HL-60 (cell line): ENCODE measurements around the gene CPLX1.

Experiments
- DNase-seq, 2 experiments: peaks; one replicate each; pipeline ENCODE4 v3.0.0-alpha.2; 2010 to 2020; ENCODE audit warnings: low read depth in 1 of 2, low spot score in 1 of 2
- H3K27ac ChIP-seq: fragments of 250-450 bp; sonication (Bioruptor Pico); replicated peaks from 2 replicates; pipeline ENCODE4 v1.5.1; 2020; ENCODE audit warnings: mild to moderate bottlenecking, moderate library complexity
- H3K27me3 ChIP-seq: fragments of 250-450 bp; sonication (Bioruptor Pico); 2 replicates; pipeline ENCODE4 v1.5.1; 2021; ENCODE audit warnings: mild to moderate bottlenecking, moderate library complexity; ENCODE audit not compliant: insufficient read depth, poor library complexity, severe bottlenecking
- H3K4me3 ChIP-seq: replicated peaks from 2 replicates; pipeline ENCODE4 v1.5.1; 2011; ENCODE audit warnings: mild to moderate bottlenecking, control low read depth, low read length; ENCODE audit not compliant: insufficient read depth
- GABPA ChIP-seq: IDR thresholded peaks from 2 replicates; pipeline ENCODE4 v1.6.1; 2012; ENCODE audit warnings: low read depth
- POLR2AphosphoS5 ChIP-seq: IDR thresholded peaks from 2 replicates; pipeline ENCODE4 v1.6.1; 2012; ENCODE audit warnings: low read depth
- SPI1 ChIP-seq: IDR thresholded peaks from 2 replicates; pipeline ENCODE4 v1.6.1; 2012; ENCODE audit warnings: low read depth, mild to moderate bottlenecking, borderline replicate concordance
- TF ChIP-seq, protein P1 (sequence below): IDR thresholded peaks from one replicate; pipeline ENCODE4 v1.5.1; 2011; ENCODE audit warnings: low read length, control low read depth, inconsistent platforms; ENCODE audit not compliant: insufficient read depth
- TF ChIP-seq, protein P2 (sequence below): IDR thresholded peaks from 2 replicates; pipeline ENCODE4 v1.6.1; 2012; ENCODE audit warnings: low read depth; ENCODE audit not compliant: insufficient replicate concordance

Gene CPLX1

DNA sequence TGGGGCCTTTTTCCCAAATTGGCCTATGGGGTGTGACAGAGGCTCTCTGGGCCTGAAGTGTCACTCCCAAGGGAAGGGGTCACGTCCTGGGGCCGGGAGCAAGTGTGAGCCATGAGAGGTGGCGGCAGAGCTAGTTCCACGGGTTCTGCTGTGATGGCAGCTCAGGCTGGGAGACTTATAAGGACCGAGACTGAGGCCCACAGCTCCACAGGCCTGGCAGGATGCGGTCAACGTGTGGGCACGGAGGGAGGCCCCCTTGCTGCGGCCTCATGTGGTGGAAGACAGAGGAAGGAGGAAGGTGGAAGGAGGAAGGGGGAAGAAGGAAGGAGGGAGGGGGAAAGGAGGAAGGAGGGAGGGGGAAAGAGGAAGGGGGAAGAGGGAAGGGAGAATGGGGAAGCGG is 7.2 kb upstream of the CPLX1 start:
- Histone ChIP-seq H3K4me3 (no peak overlapping the region), H3K27ac (no peak overlapping the region), H3K27me3 (peaks cover 11% of the 10 kb centered on the region)
- TF ChIP-seq, protein P1, sequence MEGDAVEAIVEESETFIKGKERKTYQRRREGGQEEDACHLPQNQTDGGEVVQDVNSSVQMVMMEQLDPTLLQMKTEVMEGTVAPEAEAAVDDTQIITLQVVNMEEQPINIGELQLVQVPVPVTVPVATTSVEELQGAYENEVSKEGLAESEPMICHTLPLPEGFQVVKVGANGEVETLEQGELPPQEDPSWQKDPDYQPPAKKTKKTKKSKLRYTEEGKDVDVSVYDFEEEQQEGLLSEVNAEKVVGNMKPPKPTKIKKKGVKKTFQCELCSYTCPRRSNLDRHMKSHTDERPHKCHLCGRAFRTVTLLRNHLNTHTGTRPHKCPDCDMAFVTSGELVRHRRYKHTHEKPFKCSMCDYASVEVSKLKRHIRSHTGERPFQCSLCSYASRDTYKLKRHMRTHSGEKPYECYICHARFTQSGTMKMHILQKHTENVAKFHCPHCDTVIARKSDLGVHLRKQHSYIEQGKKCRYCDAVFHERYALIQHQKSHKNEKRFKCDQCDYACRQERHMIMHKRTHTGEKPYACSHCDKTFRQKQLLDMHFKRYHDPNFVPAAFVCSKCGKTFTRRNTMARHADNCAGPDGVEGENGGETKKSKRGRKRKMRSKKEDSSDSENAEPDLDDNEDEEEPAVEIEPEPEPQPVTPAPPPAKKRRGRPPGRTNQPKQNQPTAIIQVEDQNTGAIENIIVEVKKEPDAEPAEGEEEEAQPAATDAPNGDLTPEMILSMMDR, result no peak
- peak; percentile 81 for TF ChIP-seq SPI1
- peak; percentile 72 to 75 for DNase-seq

DNA sequence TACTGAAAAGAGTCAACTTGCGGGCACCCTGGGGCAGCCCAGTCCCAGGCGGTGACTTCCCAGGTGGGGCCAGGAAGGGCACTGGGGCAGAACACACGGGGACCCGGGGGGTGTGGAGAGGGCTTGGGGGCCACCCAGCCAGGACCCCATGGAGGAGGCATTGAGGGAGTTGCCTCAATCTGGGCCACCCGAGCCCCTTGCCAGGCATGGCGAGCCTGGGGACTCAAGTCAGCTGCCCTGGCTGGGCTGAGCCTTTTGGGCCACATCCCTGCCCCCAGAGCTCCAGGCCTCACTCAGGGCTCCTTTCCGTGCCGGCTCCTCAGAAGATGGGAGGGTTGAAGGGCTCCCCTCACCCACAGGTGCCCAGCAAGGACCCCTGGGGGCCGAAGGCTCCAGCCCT is 6.6 kb upstream of the CPLX1 start:
- H3K4me3 ChIP-seq, result no peak overlapping the region

DNA sequence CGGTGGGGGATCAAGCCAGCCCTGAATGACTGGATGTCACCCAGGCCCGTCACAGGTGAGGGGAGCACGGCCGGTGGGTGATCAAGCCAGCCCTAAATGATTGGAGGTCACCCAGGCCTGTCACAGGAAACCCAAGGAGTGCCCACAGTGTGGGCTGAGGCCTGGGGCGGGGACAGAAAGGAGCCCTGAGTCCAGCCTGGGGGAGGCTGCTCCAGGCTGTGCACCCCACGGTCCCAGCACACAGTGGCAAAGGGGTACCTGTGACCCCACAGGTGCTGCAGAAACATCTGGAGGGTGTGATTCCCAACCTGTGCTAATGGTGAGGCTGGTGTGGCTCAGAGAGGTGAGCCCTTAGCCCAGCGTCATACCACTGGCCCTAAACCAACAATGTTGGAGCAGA is 6.2 kb upstream of the CPLX1 start:
- TF ChIP-seq, protein P2, sequence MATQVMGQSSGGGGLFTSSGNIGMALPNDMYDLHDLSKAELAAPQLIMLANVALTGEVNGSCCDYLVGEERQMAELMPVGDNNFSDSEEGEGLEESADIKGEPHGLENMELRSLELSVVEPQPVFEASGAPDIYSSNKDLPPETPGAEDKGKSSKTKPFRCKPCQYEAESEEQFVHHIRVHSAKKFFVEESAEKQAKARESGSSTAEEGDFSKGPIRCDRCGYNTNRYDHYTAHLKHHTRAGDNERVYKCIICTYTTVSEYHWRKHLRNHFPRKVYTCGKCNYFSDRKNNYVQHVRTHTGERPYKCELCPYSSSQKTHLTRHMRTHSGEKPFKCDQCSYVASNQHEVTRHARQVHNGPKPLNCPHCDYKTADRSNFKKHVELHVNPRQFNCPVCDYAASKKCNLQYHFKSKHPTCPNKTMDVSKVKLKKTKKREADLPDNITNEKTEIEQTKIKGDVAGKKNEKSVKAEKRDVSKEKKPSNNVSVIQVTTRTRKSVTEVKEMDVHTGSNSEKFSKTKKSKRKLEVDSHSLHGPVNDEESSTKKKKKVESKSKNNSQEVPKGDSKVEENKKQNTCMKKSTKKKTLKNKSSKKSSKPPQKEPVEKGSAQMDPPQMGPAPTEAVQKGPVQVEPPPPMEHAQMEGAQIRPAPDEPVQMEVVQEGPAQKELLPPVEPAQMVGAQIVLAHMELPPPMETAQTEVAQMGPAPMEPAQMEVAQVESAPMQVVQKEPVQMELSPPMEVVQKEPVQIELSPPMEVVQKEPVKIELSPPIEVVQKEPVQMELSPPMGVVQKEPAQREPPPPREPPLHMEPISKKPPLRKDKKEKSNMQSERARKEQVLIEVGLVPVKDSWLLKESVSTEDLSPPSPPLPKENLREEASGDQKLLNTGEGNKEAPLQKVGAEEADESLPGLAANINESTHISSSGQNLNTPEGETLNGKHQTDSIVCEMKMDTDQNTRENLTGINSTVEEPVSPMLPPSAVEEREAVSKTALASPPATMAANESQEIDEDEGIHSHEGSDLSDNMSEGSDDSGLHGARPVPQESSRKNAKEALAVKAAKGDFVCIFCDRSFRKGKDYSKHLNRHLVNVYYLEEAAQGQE, result no peak

More for the DNA sequence above, 6.6 kb upstream of the CPLX1 start:
- TF ChIP-seq POLR2AphosphoS5 (no peak), SPI1 (no peak), GABPA (no peak)
- TF ChIP-seq, protein P1, result no peak
- TF ChIP-seq, protein P2, result no peak
- H3K27ac ChIP-seq, result no peak overlapping the region
- no peak for DNase-seq
- H3K27me3 ChIP-seq, result peaks cover 17% of the 10 kb centered on the region

DNA sequence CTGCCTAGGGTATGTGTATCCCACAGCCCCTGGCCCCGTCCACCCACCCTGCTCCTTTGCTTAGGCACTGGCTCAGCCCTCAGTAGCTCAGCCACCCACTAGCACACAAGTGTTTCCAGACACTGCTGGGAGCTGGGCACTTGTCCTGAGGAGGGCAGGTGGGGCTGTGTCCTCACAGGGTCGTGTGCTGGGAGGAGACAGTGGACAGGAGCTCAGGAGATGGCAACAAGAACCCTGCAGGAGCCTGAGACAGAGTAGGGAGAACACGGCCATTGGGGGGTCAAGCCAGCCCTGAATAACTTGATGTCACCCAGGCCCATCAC is 5.5 kb upstream of the CPLX1 start:
- no peak overlapping the region for H3K4me3 ChIP-seq
- no peak for TF ChIP-seq POLR2AphosphoS5
- TF ChIP-seq, protein P1, result no peak
- TF ChIP-seq SPI1, result no peak
- TF ChIP-seq GABPA, result no peak
- TF ChIP-seq, protein P2, result no peak
- DNase-seq, result no peak
- H3K27me3 ChIP-seq, result peaks cover 25% of the 10 kb centered on the region
- no peak overlapping the region for H3K27ac ChIP-seq

More for the DNA sequence above, 6.2 kb upstream of the CPLX1 start:
- Histone ChIP-seq H3K4me3 (no peak overlapping the region), H3K27ac (no peak overlapping the region), H3K27me3 (peaks cover 21% of the 10 kb centered on the region)
- DNase-seq, result no peak
